ENCODE measurements around the gene ACSS1.

DNA sequence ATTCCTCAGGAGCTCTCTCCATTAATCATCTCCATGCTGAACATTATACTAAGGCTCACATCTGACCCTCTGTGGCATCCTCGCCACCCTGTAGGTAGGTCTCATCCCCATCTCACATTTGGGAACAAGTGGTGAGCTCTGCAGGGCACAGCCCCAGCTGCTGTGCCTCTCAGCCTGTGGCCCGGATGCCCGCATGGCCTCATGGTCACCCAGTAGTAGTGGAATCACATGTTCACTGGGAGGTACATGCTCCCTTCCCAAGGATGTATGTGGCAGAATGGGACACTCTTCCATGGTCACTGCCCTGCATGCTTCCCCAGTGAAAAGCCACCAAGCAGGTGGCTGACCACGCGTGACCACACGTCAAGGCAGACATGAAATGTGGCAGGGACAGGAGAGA lies 39.1 kb downstream of the ACSS1 start:
- TF ChIP-seq, protein P1, sequence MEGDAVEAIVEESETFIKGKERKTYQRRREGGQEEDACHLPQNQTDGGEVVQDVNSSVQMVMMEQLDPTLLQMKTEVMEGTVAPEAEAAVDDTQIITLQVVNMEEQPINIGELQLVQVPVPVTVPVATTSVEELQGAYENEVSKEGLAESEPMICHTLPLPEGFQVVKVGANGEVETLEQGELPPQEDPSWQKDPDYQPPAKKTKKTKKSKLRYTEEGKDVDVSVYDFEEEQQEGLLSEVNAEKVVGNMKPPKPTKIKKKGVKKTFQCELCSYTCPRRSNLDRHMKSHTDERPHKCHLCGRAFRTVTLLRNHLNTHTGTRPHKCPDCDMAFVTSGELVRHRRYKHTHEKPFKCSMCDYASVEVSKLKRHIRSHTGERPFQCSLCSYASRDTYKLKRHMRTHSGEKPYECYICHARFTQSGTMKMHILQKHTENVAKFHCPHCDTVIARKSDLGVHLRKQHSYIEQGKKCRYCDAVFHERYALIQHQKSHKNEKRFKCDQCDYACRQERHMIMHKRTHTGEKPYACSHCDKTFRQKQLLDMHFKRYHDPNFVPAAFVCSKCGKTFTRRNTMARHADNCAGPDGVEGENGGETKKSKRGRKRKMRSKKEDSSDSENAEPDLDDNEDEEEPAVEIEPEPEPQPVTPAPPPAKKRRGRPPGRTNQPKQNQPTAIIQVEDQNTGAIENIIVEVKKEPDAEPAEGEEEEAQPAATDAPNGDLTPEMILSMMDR (IDR thresholded peaks at IDR 0.05): no peak
- TF ChIP-seq ZNF263 (CRISPR knock-in tag; IDR thresholded peaks at IDR 0.05; ENCODE audit: low read depth): no peak
- TF ChIP-seq CREB1 (CRISPR knock-in tag; IDR thresholded peaks at IDR 0.05): no peak
- TF ChIP-seq, protein P2, sequence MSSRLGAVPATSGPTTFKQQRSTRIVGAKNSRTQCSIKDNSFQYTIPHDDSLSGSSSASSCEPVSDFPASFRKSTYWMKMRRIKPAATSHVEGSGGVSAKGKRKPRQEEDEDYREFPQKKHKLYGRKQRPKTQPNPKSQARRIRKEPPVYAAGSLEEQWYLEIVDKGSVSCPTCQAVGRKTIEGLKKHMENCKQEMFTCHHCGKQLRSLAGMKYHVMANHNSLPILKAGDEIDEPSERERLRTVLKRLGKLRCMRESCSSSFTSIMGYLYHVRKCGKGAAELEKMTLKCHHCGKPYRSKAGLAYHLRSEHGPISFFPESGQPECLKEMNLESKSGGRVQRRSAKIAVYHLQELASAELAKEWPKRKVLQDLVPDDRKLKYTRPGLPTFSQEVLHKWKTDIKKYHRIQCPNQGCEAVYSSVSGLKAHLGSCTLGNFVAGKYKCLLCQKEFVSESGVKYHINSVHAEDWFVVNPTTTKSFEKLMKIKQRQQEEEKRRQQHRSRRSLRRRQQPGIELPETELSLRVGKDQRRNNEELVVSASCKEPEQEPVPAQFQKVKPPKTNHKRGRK (CRISPR knock-in tag; IDR thresholded peaks at IDR 0.05; ENCODE audit: borderline replicate concordance): no peak
- TF ChIP-seq, protein P3, sequence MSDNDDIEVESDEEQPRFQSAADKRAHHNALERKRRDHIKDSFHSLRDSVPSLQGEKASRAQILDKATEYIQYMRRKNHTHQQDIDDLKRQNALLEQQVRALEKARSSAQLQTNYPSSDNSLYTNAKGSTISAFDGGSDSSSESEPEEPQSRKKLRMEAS (CRISPR knock-in tag; IDR thresholded peaks at IDR 0.05): no peak
- no peak for TF ChIP-seq TEAD4 (CRISPR knock-in tag; IDR thresholded peaks at IDR 0.05)
- no peak for TF ChIP-seq NR2C2 (CRISPR knock-in tag; IDR thresholded peaks at IDR 0.05)
- no peak for TF ChIP-seq PRRX2 (CRISPR knock-in tag; IDR thresholded peaks at IDR 0.05)
- no peak for TF ChIP-seq JUN (CRISPR knock-in tag; IDR thresholded peaks at IDR 0.05)
- TF ChIP-seq ELF4 (CRISPR knock-in tag; IDR thresholded peaks at IDR 0.05; ENCODE audit: low read depth): no peak
- TF ChIP-seq CREM (CRISPR knock-in tag; IDR thresholded peaks at IDR 0.05): no peak
- TF ChIP-seq ATF2 (CRISPR knock-in tag; IDR thresholded peaks at IDR 0.05; ENCODE audit: borderline replicate concordance, low read depth): no peak
- TF ChIP-seq SP1 (CRISPR knock-in tag; conservative IDR thresholded peaks at IDR 0.05): no peak

Data from WTC11 (cell line).